Stimulated activated CD4-positive, alpha-beta T cell treated with anti-CD3 and anti-CD28 coated beads, Interleukin-15, amount 100 ng/mL, for 1 hour (primary cell): ENCODE measurements around the gene LMCD1.

Experiments
- DNase-seq, 2 donors: peaks; one replicate each; pipeline ENCODE4 v3.0.0-alpha.2; 2020; ENCODE audit warnings: low read depth in 1 of 2, low spot score in 1 of 2

Gene LMCD1

DNA sequence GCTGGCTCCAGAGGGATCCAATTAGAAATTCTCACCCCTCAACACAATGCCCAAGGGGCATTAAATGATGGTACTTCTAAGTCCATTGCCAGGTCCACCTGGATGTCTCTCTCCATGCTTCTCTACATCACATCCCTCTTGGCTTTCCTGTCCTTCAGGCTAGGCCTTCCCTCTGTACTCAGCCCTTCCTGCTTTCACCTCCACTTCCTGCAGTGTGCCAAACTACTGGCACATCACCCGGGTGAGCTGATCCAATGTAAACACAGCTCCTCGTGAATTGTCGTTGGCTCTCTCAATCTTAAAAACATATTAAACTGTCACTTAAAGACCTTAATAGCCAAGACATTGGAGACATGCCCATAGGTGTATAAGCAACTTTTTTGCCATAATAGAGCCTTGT is 4.0 kb downstream of the LMCD1 start:
- DNase-seq: no peak

DNA sequence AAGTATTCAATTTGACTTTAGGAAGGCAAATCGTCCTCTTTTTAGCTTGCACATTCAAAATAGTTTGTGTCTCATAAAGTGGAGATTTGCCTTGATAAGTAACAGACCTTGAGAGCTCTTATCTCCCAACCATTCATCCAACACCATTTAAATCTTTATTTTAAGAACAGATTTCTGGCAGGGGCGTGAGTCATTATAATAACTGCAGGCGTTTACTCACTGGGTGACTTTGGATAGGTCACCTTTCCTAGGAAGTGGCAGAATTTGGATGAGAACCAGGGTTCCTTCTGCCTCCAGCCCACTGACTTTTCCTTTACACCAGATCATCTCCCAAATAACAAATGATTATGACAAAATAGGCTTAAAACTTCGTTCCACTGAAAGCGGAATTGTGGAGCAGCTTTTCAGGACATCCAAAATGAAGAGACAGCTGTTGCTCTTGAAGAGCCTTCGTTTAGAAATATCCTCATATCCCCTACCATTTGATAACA is 5.0 kb downstream of the LMCD1 start:
- no peak for DNase-seq

DNA sequence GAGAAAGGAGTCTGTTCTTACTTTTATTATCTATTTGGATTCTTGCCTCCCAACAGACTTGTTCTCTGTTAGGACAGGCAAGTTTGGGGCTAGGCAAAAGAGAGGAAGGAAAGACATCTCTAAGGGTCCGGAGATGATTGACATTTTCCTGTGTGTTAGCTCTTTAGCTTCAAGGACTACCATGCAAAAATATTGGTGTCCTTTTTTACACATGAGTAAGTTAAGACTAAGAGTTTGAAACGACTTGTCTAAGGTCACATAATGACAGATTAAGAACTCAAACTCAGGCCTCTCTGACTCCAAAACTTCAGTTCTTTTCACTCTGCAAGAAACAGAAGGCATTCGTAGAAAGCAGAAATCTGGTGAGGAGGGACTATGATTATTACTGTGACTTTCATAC is 5.9 kb downstream of the LMCD1 start:
- no peak for DNase-seq

DNA sequence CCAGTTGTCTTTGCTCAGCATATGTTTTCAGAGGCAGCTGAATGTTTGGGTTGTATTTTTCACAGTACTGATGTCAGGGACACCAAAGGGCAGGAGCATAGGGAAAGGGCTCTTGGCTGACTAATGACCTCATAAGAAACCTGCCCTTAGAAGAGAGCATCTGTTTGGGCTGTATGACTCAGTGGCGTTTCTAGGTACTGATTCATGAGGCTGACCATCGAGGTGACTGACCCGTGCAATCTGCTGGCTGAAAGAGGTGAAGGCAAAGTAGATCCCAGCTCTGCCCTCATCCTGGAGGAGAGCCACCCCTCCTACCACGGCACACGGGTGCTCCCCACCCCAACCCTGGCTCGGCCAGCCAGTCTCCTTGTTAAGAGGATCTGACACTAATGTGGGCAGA is 8.3 kb downstream of the LMCD1 start:
- DNase-seq: no peak

DNA sequence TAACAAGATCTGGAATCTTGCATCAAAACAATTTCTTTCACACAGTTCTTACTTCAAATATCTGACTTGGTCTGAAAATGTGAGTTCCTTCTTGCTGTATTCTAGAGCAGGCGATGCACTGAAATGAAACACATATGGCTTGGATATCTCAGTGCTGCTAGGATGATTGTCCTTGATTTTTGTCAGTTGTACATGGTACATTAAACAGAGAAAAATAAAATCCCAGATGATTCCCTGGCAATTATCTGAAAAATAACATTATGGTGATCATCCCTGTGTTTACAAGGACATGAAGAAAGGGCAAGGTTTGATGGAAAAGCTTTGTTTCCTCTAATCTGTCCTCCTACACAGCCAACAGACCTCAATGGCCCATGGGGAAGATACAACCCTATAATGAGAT is 10.6 kb downstream of the LMCD1 start:
- no peak for DNase-seq

DNA sequence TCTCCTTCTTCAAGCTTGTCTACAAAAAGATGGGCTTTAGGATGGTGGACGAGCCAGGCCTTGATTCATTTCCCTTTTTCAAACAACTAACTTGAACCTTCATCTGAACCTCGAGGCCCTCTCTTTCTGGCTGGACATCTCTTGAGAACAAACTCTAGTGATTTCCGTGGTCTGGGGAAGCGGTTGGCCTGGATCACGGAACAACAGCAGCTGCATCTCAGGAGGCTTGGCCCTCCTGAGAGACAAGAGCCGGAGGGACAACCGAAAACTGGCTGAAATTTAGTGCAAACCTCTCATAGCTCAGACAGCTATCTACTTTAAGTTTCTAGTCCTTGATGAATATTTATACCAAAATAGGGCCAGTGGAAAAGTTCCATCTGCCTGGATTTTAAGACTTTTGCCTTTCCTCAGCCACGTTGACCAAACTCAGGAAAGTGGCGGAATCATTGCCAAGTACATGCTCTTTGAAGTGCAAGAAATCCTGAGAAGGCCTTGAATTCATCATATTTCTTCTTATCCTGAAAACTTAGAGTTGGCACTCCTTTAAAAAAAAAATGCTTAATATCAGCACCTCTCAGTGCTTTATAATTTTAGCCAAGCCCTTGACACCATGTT is 14.5 kb downstream of the LMCD1 start:
- no peak for DNase-seq

GRCh38 chr3:8516783-8517182 is 15.2 kb downstream of the LMCD1 start:
- no peak for DNase-seq

- no peak for DNase-seq
Measured at GRCh38 chr3:8517487-8517886, 15.9 kb downstream of the LMCD1 start.

DNA sequence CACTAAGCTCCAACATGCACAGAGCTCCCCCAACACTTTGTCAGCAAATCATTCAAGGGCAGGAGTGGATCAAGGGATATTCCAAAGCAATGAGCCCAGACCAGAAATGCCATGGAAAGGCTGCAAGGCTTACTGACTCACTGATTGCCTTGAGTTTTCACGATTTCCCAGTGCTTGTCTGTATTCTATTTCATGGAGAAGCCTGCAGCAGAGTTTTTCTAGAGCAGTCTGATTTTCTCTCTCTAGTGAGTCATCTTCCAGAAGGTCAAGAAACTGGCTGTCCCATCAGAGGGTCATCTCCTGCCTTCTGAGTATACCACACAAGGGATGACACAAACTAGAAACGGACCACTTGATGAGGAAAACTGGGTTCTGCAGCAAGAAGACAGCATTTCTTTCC is 16.5 kb downstream of the LMCD1 start:
- DNase-seq: no peak

DNA sequence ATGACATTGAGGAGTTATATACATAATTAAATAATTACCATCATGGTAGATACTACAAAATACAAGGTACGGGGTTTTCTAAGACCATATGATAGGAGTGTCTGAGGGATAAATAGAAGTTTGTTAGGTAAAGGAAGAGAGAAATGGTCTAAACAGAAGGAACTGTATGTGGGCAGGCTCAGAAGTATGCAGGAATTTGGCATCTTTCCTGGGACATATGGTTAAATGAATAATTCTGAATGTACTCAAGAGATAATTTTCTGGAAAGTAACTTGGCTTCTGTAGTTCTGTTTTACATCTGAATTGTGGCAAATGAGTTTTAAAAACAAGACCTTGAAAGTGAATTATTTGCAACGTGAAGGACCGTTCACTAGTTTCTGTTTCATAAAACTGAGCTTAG is 17.5 kb downstream of the LMCD1 start:
- no peak for DNase-seq

- no peak for DNase-seq
Measured at GRCh38 chr3:8519774-8520448, 18.3 kb downstream of the LMCD1 start.

DNA sequence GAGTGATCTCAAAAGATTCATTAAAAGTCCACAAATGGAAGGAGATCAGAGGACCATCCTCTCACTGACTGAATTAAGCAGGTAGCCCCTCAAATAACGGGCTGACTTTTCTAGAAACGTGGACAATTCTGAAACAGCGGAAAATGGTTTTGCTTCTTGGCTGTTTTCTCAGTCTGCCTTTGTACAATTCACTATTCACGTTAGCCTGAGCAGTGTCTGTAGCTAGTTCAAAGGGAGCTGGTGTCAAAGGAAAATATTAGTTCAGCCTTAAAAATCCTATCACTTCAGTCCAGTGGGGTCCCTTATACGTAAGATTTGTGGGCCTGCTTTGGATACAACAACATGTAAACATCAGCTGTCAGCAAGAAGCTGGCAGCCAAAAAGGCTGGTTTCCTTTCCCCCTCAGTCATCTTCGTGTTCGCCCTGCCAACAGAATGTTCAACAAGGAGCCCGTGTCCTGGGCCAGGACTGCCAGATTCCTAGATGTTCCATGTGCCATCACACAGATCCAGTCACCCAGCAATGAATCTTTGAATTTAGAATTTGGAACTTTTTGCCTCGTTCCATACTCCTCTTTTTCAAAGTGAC is 19.3 kb downstream of the LMCD1 start:
- DNase-seq: no peak

- no peak for DNase-seq
Measured at GRCh38 chr3:8523041-8523440, 21.4 kb downstream of the LMCD1 start.

- DNase-seq: no peak
Measured at GRCh38 chr3:8524249-8524648, 22.6 kb downstream of the LMCD1 start.

GRCh38 chr3:8524656-8525399 is 23.2 kb downstream of the LMCD1 start:
- no peak for DNase-seq

GRCh38 chr3:8525893-8526292 is 24.3 kb downstream of the LMCD1 start:
- no peak for DNase-seq

DNA sequence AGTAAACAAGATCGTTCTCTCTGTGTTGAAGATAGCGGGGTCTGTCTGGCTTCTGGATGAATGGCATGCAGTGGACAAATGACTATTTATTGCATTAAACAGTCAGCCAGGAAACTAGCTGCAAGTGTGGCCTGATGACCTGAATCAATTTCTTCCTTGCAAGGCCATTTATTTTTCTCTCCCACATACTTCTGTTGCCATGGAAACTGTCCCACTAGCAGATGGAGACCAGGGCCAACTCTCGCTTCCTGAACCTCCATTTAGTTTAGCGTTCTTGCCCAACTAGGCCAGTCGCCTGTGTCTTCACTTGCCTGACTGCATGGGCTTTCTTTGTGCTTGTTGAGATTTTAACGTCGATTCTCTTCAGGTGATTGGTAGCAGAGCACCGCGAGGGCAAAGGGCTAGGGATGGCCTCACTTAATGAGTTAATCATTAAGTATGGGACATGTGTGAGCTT is 27.6 kb downstream of the LMCD1 start:
- no peak for DNase-seq

DNA sequence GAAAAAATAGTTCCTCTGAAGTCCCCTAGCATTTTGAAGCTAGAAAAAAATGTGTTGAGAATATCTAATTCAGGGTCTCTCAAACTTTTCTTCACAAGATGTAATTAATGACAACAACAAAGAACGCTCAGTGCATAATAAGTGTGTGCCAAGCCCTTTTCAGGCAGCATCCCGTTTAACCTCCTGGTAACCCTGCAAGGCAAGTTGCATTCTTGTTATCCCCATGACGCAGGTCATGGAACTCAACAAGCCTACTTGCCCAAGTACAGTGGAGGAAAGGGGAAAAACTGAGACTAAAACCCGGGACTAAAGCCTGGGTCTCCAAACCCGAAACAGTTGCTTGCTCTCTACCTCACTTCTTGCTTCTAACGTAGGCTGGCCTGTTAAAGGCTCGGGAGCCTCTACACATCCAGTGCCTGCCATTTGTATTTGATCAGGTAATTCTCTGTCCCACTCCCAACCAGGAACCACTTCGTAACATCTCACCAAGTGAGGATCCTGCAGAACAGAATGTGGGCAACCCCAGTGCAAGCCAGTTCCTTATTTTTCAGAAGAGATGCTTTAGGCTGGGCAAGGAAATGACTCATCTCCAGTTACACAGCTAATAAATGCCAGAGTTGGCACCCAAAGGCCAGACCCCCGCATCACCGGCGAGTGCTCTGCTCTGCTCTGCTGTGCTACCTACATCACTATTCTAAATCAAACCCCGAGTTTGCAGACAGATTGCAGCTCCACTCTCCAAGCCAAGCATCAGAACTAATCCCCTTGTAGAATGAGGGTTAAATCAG is 28.3 kb downstream of the LMCD1 start:
- DNase-seq: no peak

- no peak for DNase-seq
Measured at GRCh38 chr3:8530581-8530980, 29.0 kb downstream of the LMCD1 start.

DNA sequence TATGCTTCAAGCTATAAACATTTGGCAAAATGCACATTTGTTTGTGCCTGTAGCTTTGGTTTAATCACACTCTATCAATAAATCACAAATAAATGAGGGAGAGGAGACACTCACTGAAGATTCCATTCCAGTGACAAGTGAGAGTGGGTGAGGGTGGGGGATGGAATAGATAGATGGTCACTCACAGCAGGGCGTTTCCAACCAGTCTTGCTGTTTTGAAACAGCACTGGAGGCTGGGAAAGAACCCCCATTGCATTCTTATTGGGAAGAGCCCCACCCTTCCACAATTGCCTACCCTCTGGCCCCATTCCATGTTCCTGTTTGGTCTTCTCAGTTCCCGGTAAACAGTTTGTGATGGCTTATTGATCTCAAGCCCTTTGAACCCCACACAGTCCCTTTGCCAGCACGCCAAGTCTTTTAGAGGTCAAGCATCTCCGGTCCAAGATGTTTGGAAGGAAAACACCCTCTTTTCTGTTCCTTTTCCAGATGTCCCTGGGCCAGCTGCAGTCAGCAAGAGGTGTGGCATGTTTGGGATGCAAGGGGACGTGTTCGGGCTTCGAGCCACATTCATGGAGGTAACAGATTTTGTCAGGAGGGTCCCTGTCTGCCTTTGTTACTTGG is 30.7 kb downstream of the LMCD1 start:
- DNase-seq: no peak
